ENCODE measurements around the gene TWSG1. TPM values are rescaled to one million over a fixed set of nuclear protein-coding genes. Genes with fewer than 3 reads are reported as not detected.

The TWSG1 gene
- polyA plus RNA-seq, 1 donor from 2014 or later: 11.5 TPM

GRCh38 chr18:9436206-9436929 lies 101.8 kb downstream of the TWSG1 start:
- Histone ChIP-seq H3K9ac (ENCODE audit: low read length) (no peak overlapping the region), H3K4me3 (ENCODE audit: low read length) (no peak overlapping the region), H3K79me2 (replicated peaks; ENCODE audit: insufficient read depth, low read length) (no peaks in the 10 kb centered on the region), H3K27me3 (ENCODE audit: insufficient read depth, low read depth, low read length) (no peaks in the 10 kb centered on the region), H3K9me2 (ENCODE audit: insufficient read depth, low read length) (no peaks in the 10 kb centered on the region), H3K36me3 (ENCODE audit: insufficient read depth, low read length) (no peaks in the 10 kb centered on the region), H4K20me1 (ENCODE audit: insufficient read depth) (no peaks in the 10 kb centered on the region), H3K9me3 (ENCODE audit: low read length) (no peaks in the 10 kb centered on the region), H3K27ac (ENCODE audit: low read length) (no peak overlapping the region), H3K4me2 (ENCODE audit: low read length) (no peak overlapping the region), H2AFZ (ENCODE audit: low read depth, low read length) (no peak overlapping the region), H3F3A (ENCODE audit: insufficient read depth, low read length, poor library complexity, severe bottlenecking) (no peaks in the 10 kb centered on the region)
- TF ChIP-seq POLR2AphosphoS5 (IDR thresholded peaks at IDR 0.05) (no peak), SMC3 (conservative IDR thresholded peaks at IDR 0.05; ENCODE audit: poor library complexity) (no peak), MXI1 (conservative IDR thresholded peaks at IDR 0.05; ENCODE audit: poor library complexity, severe bottlenecking) (no peak), CTCF (IDR thresholded peaks at IDR 0.05; ENCODE audit: poor library complexity, severe bottlenecking) (no peak), EZH2 (IDR thresholded peaks at IDR 0.05; ENCODE audit: borderline replicate concordance, insufficient read depth, low read length, poor library complexity, severe bottlenecking) (no peak), REST (IDR thresholded peaks at IDR 0.05; ENCODE audit: borderline replicate concordance) (no peak), RAD21 (conservative IDR thresholded peaks at IDR 0.05) (no peak), EP300 (conservative IDR thresholded peaks at IDR 0.05; ENCODE audit: poor library complexity, severe bottlenecking) (no peak), TAF1 (IDR thresholded peaks at IDR 0.05; ENCODE audit: low read depth) (no peak)

GRCh38 chr18:9437021-9437437 lies 102.5 kb downstream of the TWSG1 start:
- no peaks in the 10 kb centered on the region for H3K9me3 ChIP-seq (ENCODE audit: low read length)
- H3K36me3 ChIP-seq (ENCODE audit: insufficient read depth, low read length): no peaks in the 10 kb centered on the region
- H3K9ac ChIP-seq (ENCODE audit: low read length): no peak overlapping the region
- H3F3A ChIP-seq (ENCODE audit: insufficient read depth, low read length, poor library complexity, severe bottlenecking): no peaks in the 10 kb centered on the region
- H2AFZ ChIP-seq (ENCODE audit: low read depth, low read length): no peak overlapping the region
- H3K9me2 ChIP-seq (ENCODE audit: insufficient read depth, low read length): no peaks in the 10 kb centered on the region
- no peaks in the 10 kb centered on the region for H3K79me2 ChIP-seq (replicated peaks; ENCODE audit: insufficient read depth, low read length)
- no peaks in the 10 kb centered on the region for H3K27me3 ChIP-seq (ENCODE audit: insufficient read depth, low read depth, low read length)
- H4K20me1 ChIP-seq (ENCODE audit: insufficient read depth): no peaks in the 10 kb centered on the region
- H3K27ac ChIP-seq (ENCODE audit: low read length): no peak overlapping the region
- TF ChIP-seq SMC3 (conservative IDR thresholded peaks at IDR 0.05; ENCODE audit: poor library complexity) (no peak), EP300 (conservative IDR thresholded peaks at IDR 0.05; ENCODE audit: poor library complexity, severe bottlenecking) (no peak), REST (IDR thresholded peaks at IDR 0.05; ENCODE audit: borderline replicate concordance) (no peak), CTCF (IDR thresholded peaks at IDR 0.05; ENCODE audit: poor library complexity, severe bottlenecking) (no peak)
- H3K4me2 ChIP-seq (ENCODE audit: low read length): no peak overlapping the region
- H3K4me3 ChIP-seq (ENCODE audit: low read length): no peak overlapping the region

All from neural cell (in vitro differentiated cells).